Fibroblast of skin of scalp (primary cell): ENCODE data around the gene DBNL.

Source experiments
- DNase-seq: peaks from one replicate; pipeline ENCODE4 v3.0.0-alpha.2; 2013

The DBNL gene

DNA sequence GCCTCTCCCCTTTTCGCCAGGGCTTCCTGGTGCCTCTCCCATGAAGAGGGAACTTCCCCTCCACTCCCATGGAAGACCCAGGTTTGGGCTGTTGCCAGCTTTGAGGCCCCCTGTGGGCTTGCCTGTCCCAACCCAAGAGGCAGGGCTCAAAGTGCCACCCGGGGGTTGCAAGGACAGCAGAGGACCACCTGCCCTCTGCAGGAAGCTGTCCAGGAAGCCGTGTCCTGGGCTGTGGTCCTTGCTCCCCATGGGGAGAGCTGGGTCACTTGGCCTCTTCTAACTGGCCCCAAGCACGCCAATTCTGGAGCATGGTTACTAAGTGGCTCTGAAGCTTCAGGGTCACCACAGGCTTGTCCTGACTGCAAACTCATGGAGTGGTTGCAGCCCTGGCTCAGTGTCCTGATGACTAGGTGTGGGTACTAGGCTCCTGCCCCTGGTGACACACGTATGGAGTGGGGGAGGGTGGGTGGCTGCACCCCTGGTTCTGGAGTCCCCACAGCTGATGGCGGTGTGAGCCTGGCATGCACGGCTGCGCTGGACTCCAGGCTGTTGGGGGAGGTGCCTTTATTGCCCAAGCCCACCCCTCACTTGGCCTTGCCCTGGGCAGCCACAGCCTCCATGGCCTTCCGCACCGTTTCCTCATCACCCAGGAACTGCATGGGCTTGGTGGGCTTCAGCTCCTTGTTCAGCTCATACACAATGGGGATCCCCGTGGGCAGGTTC lies 17.8 kb downstream of the DBNL start:
- DNase-seq, result no peak

GRCh38 chr7:44062903-44063295 lies 18.4 kb downstream of the DBNL start:
- no peak for DNase-seq

- no peak for DNase-seq
Observed at GRCh38 chr7:44063547-44063893, 19.0 kb downstream of the DBNL start.

- DNase-seq, result no peak
Observed at GRCh38 chr7:44063894-44064651, 19.6 kb downstream of the DBNL start.

DNA sequence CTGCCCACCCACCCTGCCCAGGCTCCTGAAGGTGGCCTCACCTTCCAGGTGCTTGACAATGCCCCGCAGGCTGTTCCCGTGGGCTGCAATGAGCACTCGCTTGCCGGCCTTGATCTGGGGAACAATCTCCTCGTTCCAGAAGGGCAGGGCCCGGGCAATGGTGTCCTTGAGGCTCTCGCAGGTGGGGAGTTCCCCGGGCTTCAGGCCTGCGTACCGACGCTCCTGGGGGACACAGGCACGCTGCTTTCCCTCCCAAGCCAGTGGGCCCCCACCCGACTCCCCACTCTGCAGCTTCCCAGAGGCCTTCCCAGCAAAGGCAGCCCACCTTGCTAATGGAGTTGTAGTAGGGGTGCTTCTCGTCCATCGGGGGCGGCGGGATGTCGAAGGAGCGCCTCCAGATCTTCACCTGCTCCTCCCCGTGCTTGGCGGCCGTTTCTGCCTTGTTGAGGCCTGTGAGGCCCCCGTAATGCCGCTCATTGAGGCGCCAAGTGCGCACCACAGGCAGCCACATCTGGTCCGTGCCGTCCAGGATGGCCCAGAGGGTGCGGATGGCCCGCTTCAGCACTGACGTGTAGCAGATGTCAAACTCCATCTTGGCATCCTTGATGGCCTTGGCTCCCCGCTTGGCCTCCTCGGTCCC lies 20.4 kb downstream of the DBNL start:
- DNase-seq, result no peak

- no peak for DNase-seq
Observed at GRCh38 chr7:44065431-44066110, 21.1 kb downstream of the DBNL start, which contains the start of gene PGAM2. Gene PGAM2 (minus strand): TSS chr7:44065567. CDS start chr7:44065529, 38 bp downstream.

- DNase-seq, result no peak
Observed at GRCh38 chr7:44066111-44066460, 21.6 kb downstream of the DBNL start.

DNA sequence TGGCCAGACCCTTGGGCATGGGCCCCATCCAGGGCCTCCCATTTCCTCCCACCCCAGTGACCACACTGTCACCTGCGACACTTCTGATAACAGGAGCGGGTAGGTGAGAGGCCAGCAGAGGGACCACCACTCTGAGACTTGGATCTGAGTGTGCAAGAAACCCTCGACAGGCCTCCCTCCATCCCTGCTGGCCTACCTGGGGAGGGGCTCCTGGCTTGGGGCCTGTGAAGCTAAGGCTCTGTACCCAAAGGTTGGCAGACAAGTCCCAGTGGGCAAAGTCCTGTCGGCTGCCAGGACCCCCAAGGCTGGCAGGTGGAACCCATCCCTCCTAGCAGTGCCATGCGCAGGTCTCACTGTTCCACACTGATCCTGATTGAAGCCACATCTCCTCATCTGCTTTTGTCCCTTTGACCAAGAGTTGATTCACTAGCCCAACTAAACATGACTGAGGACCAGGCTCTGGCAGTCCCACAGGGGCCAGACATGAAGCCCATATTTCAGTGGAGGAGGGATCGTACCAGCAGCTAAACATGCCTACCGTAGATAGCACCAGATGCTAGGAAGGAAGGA lies 22.1 kb downstream of the DBNL start:
- no peak for DNase-seq

- no peak for DNase-seq
Observed at GRCh38 chr7:44067064-44067951, 22.8 kb downstream of the DBNL start.

- DNase-seq, result no peak
Observed at GRCh38 chr7:44068054-44068453, 23.6 kb downstream of the DBNL start.

GRCh38 chr7:44071726-44072363 lies 27.3 kb downstream of the DBNL start:
- no peak for DNase-seq

DNA sequence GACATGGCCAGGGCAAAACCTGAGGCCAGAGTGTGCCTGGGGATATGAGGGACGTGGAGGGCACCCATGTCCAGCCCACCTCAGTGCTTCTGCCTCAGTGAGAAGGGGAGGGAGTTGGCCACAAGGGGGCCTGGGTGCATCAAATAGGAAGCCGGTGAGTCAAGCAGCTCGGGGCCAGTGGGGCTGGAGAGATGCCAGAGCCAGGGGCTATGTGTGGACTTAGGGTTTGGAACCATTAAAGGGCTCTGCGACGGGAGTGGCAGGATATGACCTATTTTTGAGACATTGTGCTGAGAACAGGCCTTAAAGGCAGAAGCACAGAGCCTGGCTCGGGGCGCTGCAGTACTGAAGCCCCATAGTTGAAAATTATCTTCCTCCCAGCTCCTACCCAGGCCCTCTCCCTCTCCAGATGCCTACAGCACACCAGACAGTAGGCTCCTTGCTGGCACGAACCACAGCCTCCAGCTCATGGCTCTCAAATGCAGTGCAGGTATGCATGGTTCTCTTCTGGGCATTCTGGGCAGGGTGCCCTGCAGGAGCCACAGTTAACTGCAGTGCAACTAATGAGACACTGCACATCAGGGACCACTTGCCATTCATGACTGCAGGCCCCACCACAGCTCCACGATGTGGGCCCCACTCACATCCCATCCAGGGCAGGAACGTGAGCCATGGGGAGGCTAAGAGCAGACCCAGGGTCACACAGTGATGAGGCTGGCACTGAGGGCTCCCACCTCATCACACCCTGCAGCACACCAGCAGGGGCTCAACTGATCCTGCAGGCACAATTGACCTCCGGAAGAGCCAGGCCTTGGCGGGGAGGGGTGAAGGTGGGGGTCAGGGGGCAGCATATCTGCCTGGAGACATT lies 28.1 kb downstream of the DBNL start:
- peak; percentile 88 for DNase-seq

- no peak for DNase-seq
Observed at GRCh38 chr7:44073664-44074348, 29.3 kb downstream of the DBNL start.

DNA sequence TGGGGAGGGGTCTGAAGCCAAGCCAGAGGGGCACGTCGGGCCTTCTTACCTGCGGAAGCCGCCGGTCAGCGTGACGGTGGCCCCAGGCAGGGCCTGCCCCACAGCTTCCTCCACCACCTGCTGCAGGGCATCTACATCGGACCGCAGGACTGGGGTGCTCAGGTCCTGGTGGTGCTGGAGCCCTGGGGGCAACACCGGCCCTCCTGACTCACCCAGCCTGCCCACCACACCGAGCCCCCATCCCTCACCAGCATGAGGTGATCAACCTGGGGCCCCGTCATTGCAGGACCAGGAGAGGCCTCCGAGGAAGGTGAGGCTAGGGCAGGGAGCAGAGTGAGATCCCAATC lies 29.8 kb downstream of the DBNL start:
- no peak for DNase-seq

DNA sequence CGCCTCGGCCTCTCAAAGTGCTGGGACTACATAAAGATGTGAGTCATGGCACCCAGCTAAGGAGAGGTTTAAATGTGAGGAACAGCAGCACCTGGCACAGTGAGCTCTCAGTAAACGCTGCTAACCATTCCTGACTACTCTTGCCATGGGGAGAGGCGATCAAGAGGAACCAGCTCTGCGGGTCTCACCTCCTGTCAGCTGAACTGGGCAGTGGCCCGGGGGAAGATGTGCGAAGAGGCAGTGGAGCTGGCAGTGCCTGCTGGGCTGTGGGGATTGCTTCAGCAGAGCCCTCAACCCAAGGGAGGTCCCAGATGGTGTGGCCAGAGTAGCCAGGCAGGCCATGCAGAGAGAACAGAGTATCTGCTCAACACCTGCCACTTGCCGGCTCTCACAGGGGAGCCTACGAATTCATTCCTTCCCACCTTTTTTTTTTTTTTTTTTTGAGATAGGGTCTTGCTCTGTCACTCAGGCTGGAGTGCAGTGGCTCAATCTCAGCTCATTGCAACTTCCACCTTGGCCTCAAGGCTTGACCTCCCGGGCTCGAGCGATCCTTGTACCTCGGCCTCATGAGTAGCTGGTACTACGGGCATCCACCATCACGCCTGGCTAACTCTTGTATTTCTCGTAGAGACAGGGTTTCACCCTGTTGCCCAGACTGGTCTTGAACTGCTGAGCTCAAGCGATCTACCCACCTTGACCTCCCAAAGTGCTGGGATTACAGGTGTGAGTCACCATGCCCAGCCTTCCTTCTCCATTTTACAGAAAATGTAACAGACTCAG lies 31.0 kb downstream of the DBNL start:
- no peak for DNase-seq

DNA sequence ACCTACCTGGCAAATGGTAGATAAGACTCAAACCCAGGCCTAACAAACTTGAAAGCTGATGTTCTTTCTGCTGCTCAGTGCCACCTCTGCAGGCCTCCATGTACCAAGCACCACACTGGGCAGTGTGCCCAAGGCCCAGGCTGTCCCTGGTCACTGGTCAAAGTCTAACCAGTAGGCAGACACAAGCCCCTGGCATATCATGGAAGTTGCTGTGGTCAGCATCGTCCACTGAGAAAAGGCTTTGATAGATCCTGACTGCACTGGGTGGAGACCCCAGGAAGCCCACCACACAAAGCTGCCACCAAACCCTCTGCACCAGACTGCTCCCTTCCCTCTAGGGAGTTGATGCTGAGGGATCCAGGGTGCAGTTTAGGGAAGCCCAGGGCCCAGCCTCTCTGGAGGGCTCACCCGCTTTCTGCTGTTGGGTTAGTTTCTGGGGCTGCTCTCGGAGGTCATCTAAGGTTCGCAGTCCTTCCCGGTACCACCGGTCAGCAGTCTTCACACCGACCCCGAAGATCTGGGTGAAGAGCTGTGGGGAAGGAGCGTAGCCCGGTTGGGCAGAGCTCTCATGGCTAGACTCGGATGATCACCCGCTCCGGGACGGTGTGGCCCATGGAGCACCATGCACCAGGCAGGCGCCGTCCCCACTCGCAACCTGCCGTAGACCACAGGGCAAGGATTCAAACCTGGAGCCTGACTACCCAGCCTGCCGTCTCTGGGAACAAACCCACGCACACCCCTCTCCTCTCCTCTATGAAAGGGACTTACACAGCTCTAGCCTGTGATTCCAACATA lies 31.8 kb downstream of the DBNL start:
- no peak for DNase-seq

GRCh38 chr7:44077061-44077460 lies 32.6 kb downstream of the DBNL start:
- no peak for DNase-seq

DNA sequence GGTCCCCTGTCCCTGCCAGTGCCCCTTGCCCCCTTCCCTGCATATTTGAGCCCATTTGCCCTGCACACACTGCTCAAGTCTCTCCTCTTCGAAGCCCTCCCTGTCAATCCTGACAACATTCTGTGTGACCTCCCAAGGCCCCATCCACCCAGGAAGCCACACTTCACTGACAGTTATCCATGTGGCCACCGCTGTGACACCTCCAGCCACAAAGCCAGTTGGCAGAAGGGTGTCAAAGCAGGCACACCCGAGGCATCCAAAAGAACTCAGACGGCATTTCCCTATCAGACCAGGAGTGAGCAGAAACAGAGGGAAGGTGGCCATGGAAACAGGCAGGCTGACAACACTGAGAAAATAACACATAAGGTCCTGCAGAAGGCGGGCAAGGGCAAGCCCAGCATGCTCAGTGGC lies 33.2 kb downstream of the DBNL start:
- no peak for DNase-seq
